Body of pancreas (tissue), 4 donors: ENCODE data around the gene TMC7.

ENCODE experiments used
- CTCF ChIP-seq, 7 experiments: fragments of 450-650 bp in 4 of 7; fragments of 200-600 bp in 3 of 7; sonication (generic) in 3 of 7; IDR thresholded peaks; one replicate each; pipeline ENCODE4 v1.5.1; 2016 to 2019; ENCODE audit warnings: antibody characterized with exemption in 7 of 7
- POLR2A ChIP-seq, 3 donors: fragments of 450-650 bp; IDR thresholded peaks; one replicate each; pipeline ENCODE4 v1.6.1; 2016; ENCODE audit warnings: antibody characterized with exemption in 3 of 3, mild to moderate bottlenecking in 2 of 3

- no peak for TF ChIP-seq CTCF (IDR thresholded peaks at IDR 0.05)
- no peak for TF ChIP-seq POLR2A (IDR thresholded peaks at IDR 0.05)
Measured at GRCh38 chr16:19092653-19093410, 109.1 kb downstream of the TMC7 start.
